Activated CD8-positive, alpha-beta T cell treated with anti-CD3 and anti-CD28 coated beads for 36 hours (primary cell): ENCODE data around the gene GDI1. TPM values are rescaled to one million over a fixed set of nuclear protein-coding genes. Genes with fewer than 3 reads are reported as not detected.

Experiments used
- ATAC-seq: fragments of 200-7000 bp; cut with Tn5 transposase; one replicate; pipeline ENCODE4 v1.10.0; 2021; ENCODE audit warnings: mild to moderate bottlenecking, moderate library complexity
- CTCF ChIA-PET: fragments of 350-600 bp; sonication (Branson Sonifier 250); formaldehyde crosslinking; loops from one replicate; lab custom pipeline; 2021; ENCODE audit warnings: antibody characterized with exemption; lab: Charles Lee
- POLR2A ChIA-PET: fragments of 350-600 bp; sonication (Branson Sonifier 250); formaldehyde crosslinking; loops from one replicate; lab custom pipeline; 2021; ENCODE audit warnings: antibody characterized with exemption; lab: Charles Lee
- DNase-seq: peaks from one replicate; pipeline ENCODE4 v3.0.0-alpha.2; 2020
- H3K27ac Mint-ChIP-seq: one replicate; pipeline ENCODE4 v1.8.0; 2021; ENCODE audit warnings: mild to moderate bottlenecking, mixed read lengths
- H3K27me3 Mint-ChIP-seq: one replicate; pipeline ENCODE4 v1.8.0; 2021; ENCODE audit warnings: mixed read lengths
- H3K36me3 Mint-ChIP-seq: one replicate; pipeline ENCODE4 v1.8.0; 2021; ENCODE audit warnings: low read depth, mixed read lengths
- H3K4me1 Mint-ChIP-seq: one replicate; pipeline ENCODE4 v1.8.0; 2021; ENCODE audit warnings: low read depth, mixed read lengths
- H3K4me3 Mint-ChIP-seq: one replicate; pipeline ENCODE4 v1.8.0; 2021; ENCODE audit warnings: mild to moderate bottlenecking, moderate library complexity, mixed read lengths
- H3K9me3 Mint-ChIP-seq: one replicate; pipeline ENCODE4 v1.8.0; 2021; ENCODE audit warnings: mixed read lengths
- intact Hi-C: fragments of 100-400 bp; cut with micrococcal nuclease; formaldehyde crosslinking; loops from one replicate; pipeline ENCODE4 v1.10.0; 2022
- total RNA-seq, 2 experiments: library from RNA; stranded (reverse); gene quantifications; one replicate each; pipeline ENCODE4 v1.2.3, GENCODE V29; 2021
- TF ChIP-seq, protein P1 (sequence below): fragments of 200-600 bp; IDR thresholded peaks from one replicate; pipeline ENCODE4 v1.8.0; 2022; ENCODE audit warnings: antibody characterized with exemption, mild to moderate bottlenecking

GDI1 gene
- total RNA-seq, 2 experiments from 2014 or later: 76.5 TPM

DNA sequence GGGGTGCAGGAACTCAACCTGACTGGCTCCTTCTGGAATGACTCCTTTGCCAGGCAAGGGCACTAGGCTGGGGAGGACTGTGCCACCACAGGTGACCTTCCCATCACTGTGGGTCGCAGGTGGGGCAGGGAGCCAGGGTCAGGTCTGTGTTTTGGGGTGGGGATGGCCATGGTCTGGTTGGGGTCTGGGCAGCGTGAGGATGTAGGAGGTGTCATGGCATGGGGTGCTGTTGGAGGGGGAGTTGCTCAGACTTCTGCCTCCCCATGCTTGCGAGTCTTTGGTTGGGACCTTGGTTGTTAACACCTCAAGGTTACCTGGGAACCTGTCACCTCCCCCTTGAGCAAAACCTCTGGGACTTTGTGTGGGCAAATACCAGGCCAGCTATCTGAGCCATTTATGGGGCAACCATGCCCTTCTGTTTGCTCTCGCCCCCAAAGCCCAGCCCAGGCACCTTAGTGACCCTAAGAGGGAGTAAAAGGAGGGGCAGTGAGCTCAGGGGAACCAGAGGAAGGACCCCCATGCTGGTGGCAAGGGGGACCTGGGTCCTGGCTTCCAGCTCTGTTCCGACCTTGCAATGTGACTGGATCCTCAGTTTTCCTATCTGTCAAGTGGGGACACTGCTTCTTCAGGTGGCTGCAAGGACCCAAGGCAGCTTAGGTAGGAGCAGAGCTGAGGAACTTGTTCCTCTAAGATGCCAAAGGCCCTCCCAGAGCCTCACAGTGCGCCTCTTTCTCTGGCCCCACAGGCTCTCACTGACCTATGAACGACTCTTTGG lies 2.4 kb upstream of the GDI1 start:
- intact Hi-C loops: no loop called here
- CTCF ChIA-PET: no interaction called here
- Mint-ChIP-seq H3K27ac (no peak overlapping the region), H3K27me3 (no peaks in the 10 kb centered on the region), H3K4me3 (no peak overlapping the region), H3K36me3 (peaks cover 14% of the 10 kb centered on the region), H3K9me3 (no peaks in the 10 kb centered on the region), H3K4me1 (peaks cover 25% of the 10 kb centered on the region)
- ATAC-seq (no peak), DNase-seq (no peak)
- POLR2A ChIA-PET: interaction anchor here (1.7 kb wide), 1 partner anchor 35 kb away, joined by 9 read pairs; no protein-coding TSS in a partner anchor
- TF ChIP-seq, protein P1, sequence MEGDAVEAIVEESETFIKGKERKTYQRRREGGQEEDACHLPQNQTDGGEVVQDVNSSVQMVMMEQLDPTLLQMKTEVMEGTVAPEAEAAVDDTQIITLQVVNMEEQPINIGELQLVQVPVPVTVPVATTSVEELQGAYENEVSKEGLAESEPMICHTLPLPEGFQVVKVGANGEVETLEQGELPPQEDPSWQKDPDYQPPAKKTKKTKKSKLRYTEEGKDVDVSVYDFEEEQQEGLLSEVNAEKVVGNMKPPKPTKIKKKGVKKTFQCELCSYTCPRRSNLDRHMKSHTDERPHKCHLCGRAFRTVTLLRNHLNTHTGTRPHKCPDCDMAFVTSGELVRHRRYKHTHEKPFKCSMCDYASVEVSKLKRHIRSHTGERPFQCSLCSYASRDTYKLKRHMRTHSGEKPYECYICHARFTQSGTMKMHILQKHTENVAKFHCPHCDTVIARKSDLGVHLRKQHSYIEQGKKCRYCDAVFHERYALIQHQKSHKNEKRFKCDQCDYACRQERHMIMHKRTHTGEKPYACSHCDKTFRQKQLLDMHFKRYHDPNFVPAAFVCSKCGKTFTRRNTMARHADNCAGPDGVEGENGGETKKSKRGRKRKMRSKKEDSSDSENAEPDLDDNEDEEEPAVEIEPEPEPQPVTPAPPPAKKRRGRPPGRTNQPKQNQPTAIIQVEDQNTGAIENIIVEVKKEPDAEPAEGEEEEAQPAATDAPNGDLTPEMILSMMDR: no peak

DNA sequence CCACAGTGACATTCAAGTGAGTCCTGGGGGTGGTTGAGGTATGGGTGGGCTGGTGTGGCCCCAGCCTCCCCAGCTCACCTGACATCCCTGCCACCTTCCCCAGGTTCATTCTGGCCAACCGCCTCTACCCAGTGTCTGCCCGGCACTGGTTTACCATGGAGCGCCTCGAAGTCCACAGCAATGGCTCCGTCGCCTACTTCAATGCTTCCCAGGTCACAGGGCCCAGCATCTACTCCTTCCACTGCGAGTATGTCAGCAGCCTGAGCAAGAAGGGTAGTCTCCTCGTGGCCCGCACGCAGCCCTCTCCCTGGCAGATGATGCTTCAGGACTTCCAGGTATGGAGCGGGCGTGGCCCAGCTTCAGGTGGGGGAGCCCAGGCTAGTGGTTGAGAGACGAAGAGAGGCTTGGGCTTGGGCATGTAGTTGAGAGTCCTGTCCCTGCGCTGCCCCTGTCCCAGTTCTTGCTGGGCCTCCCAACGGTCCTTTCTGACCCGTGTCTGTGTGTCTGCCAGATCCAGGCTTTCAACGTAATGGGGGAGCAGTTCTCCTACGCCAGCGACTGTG lies 1.7 kb upstream of the GDI1 start:
- CTCF ChIA-PET: no interaction called here
- H3K9me3 Mint-ChIP-seq: no peaks in the 10 kb centered on the region
- intact Hi-C loops: no loop called here
- TF ChIP-seq, protein P1: no peak
- DNase-seq (no peak), ATAC-seq (no peak)
- no peak overlapping the region for H3K27ac Mint-ChIP-seq
- peaks cover 15% of the 10 kb centered on the region for H3K36me3 Mint-ChIP-seq
- no peaks in the 10 kb centered on the region for H3K27me3 Mint-ChIP-seq
- POLR2A ChIA-PET: interaction anchor here (1.7 kb wide), 1 partner anchor 36 kb away, joined by 9 read pairs; no protein-coding TSS in a partner anchor
- peaks cover 24% of the 10 kb centered on the region for H3K4me1 Mint-ChIP-seq
- H3K4me3 Mint-ChIP-seq: peak overlapping the region; percentile 10

DNA sequence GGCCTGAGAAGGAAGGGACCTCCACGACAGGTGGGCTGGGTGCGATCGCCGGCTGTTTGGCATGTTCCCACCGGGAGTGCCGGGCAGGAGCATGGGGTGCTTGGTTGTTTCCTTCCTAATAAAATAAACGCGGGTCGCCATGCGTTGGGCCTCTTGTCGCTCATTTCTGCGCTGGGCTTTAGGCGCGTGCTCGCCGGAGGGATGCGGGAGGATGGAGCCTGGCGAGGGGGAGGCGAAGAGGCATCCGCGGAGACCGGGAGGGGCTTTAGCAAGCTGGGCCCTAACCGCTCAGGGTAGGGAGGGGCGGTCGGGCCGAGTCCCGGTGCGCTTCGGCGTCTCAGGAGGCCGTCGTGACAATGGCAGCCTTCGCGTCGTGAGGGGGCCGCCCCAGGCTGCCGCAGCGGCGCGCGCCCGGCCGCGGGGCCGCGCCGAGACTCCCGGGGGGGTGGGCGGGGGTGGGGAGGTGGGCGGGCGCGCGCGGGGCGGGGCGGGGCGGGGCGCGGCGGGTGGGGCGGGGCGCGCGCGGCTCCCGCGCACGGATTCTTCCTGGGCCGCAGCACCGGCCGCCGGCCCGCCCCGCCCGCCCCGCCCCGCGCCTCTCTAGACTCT lies 476 bp upstream of the GDI1 start:
- peak; percentile 77 for ATAC-seq
- Mint-ChIP-seq H3K9me3 (no peaks in the 10 kb centered on the region), H3K27ac (peak overlapping the region; percentile 92), H3K36me3 (peaks cover 17% of the 10 kb centered on the region), H3K27me3 (no peaks in the 10 kb centered on the region), H3K4me3 (peak overlapping the region; percentile 79), H3K4me1 (peaks cover 22% of the 10 kb centered on the region)
- ChIA-PET POLR2A (interaction anchor here (1.7 kb wide), 1 partner anchor 37 kb away, joined by 9 read pairs; no protein-coding TSS in a partner anchor), CTCF (no interaction called here)
- intact Hi-C loops: no loop called here
- peak; percentile 61 for DNase-seq
- TF ChIP-seq, protein P1: no peak

DNA sequence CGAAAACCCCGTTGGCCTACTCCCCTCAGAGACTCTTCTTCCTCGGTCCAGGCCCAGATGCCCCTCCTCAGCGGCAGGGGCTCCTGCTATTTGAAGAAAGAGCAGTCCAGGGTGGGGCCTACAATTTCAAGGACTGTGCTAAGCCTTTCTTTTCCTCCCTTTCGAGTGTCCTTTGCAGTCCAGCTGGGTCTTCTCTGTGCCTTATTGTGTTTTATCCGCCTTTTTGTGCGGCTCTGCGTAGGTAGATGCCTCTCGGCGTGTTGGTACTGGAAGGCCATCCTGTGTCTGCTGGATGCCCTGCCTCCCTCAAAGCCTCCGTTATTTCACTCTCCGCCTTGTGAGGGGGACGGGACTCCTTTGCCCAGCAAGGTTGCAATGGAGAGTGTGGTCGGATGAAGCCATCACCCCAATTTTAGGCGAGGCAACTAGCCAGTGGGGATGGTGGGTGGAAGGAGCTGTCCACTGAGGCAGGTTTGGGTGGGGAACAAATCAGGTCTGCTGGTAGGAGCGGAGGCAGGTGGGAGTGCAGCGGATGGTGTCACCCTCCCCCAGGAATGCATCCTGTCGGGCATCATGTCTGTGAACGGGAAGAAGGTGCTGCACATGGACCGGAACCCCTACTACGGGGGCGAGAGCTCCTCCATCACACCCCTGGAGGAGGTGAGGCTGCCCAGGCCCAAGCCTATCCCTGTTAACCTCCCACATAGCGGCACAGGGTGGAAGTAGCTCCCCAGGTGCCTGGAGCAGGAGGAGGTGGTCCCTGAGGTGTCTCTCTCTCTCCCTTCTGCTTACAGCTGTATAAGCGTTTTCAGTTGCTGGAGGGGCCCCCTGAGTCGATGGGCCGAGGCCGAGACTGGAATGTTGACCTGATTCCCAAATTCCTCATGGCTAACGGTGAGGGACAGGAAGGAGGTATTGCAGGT lies 1.3 kb downstream of the GDI1 start:
- H3K27ac Mint-ChIP-seq: peak overlapping the region; percentile 84
- H3K4me3 Mint-ChIP-seq: peak overlapping the region; percentile 86
- H3K36me3 Mint-ChIP-seq: peaks cover 18% of the 10 kb centered on the region
- intact Hi-C loops: no loop called here
- ATAC-seq: no peak
- TF ChIP-seq, protein P1: no peak
- DNase-seq: no peak
- H3K27me3 Mint-ChIP-seq: no peaks in the 10 kb centered on the region
- H3K4me1 Mint-ChIP-seq: peaks cover 30% of the 10 kb centered on the region
- H3K9me3 Mint-ChIP-seq: no peaks in the 10 kb centered on the region
- ChIA-PET CTCF (no interaction called here), POLR2A (interaction anchor here (1.5 kb wide), 1 partner anchor 39 kb away, joined by 4 read pairs; no protein-coding TSS in a partner anchor)
